Omental fat pad (tissue), 4 donors: Measurements from ENCODE around the gene TMED4. TPM values are rescaled to one million over a fixed set of nuclear protein-coding genes. Genes with fewer than 3 reads are reported as not detected.

ENCODE experiments used
- ATAC-seq: fragments of 150-250 bp; one replicate; pipeline ENCODE4 v1.9.1; 2016; ENCODE audit warnings: mild to moderate bottlenecking, moderate library complexity; ENCODE audit not compliant: low FRiP score
- DNase-seq: peaks from one replicate; pipeline ENCODE4 v3.0.0-alpha.2; 2019; ENCODE audit warnings: low spot score
- total RNA-seq, 4 donors: library from RNA; depleted of rRNA; stranded (reverse); fragments of >200 nt; gene quantifications; one replicate each; pipeline ENCODE4 v1.1.0, GENCODE V29; 2016
- TF ChIP-seq, protein P1 (sequence below), 3 donors: fragments of 450-650 bp; IDR thresholded peaks; one replicate each; pipeline ENCODE4 v1.5.1; 2016 to 2017; ENCODE audit warnings: antibody characterized with exemption in 3 of 3, mild to moderate bottlenecking in 3 of 3, moderate library complexity in 2 of 3

The TMED4 gene
- total RNA-seq, 4 donors from 2014 or later, result 105 to 140 (median 124) TPM

DNA sequence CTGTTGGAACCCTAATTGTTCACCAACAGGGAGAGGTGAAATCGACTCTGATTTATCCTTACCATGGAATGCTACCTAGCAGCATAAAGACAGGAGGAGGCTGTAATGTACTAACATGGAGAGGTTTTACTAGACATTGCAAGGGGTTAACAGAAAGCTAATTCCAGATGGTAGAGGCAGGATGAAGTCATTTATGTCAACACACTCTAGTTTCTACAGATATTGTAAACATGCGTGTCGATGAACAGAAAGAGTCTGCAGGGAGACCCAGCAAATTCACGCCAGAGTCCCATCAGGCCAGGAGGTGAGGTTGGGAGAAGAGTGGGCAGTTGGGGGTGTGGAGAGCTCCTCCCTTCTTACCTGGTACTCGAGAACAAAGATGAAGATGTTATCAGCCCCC is 47.9 kb downstream of the TMED4 start:
- DNase-seq (no peak), ATAC-seq (no peak)
- TF ChIP-seq, protein P1, sequence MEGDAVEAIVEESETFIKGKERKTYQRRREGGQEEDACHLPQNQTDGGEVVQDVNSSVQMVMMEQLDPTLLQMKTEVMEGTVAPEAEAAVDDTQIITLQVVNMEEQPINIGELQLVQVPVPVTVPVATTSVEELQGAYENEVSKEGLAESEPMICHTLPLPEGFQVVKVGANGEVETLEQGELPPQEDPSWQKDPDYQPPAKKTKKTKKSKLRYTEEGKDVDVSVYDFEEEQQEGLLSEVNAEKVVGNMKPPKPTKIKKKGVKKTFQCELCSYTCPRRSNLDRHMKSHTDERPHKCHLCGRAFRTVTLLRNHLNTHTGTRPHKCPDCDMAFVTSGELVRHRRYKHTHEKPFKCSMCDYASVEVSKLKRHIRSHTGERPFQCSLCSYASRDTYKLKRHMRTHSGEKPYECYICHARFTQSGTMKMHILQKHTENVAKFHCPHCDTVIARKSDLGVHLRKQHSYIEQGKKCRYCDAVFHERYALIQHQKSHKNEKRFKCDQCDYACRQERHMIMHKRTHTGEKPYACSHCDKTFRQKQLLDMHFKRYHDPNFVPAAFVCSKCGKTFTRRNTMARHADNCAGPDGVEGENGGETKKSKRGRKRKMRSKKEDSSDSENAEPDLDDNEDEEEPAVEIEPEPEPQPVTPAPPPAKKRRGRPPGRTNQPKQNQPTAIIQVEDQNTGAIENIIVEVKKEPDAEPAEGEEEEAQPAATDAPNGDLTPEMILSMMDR (IDR thresholded peaks at IDR 0.05), result no peak

DNA sequence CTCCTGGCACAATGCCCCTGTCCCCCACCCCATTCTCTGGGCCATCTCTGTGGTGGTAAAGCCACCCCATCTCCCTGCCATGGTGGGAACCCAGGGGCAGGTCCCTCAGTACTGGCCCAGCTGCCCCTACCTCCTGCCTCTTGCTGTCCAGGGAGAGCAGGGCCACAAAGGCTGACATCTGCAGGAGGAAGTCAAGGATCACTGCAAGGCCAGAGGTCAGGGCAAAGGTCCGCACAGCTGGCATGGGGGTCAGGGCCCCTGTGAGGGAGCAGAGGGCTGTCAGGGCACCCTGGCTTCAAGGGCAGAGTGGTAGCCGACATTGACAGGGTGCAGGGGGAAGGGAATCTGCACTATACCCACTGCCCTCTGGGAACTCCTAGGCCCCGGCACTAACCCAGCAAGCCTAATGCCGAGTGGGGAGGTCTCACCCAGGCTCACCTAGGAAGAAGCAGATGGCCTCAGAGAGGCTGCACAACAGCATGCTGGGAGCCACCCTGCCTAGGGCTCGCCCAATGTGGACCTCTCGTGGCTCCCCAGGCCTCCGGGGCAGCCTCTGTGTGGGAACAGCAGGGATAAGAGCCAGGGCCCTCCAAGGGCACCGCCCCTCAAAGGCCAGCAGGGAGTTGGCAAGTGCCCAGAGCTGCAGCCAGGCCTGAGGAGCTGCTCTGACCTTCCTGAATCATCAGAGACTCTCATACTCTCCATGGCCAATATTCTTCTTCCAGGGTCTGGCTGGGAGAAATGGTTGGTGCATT is 48.6 kb downstream of the TMED4 start:
- TF ChIP-seq, protein P1 (IDR thresholded peaks at IDR 0.05), result no peak
- DNase-seq (no peak), ATAC-seq (no peak)

DNA sequence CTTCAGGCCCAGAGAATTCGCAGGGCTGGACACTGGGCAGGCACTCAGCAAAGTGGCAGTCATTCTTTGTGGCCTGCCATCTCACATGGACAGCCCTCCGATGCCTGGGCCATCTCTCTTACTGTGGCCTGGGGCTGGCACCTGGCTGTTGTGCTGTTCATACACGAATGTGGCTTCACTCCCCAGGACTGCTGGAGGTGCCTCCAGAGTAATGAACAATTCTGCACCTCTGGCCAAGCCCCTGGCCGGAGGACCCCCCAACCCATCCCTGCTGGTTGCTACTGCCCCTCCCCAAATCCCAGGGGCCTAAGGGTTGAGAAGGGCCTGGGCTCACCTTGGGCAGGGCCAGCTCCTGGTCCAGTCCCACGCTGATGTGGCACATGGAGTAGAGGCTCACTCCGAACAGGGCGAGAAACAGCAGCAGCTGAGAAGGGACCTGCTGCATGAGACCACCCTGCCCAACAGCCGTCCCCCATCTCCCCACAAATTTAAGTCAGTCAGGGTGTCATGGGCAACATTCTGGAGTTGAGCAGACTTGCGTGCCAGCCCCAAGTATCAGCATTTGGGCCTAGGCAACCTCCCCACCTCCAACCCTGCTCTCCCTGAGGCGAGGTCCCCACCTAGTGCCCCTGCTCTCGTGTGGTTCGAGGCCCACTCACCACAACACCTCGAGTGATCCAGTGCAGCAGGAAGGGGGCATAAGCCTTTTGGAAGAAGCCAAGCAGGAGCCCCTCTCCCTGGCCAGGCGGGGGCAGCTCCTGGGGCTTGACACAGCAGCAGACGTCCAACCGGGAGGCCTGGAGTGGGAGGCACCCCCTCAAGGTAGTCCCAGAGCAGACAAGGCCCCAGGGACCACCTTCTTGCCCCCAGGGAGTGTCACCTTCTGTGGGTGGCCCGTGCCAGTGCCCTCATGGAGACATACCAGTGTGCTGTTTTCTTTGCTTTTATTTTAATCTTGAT is 50.3 kb downstream of the TMED4 start:
- DNase-seq, result no peak
- no peak for ATAC-seq
- TF ChIP-seq, protein P1 (IDR thresholded peaks at IDR 0.05), result no peak

GRCh38 chr7:44530990-44531389 is 51.0 kb downstream of the TMED4 start:
- TF ChIP-seq, protein P1 (IDR thresholded peaks at IDR 0.05), result no peak
- DNase-seq (no peak), ATAC-seq (no peak)

Other genes starting within 250 kb of the TMED4 start
- gene NUDCD3, start 91.6 kb downstream of the TMED4 start, total RNA-seq, result 10 to 100 TPM; 49.3 to 57.2 (median 56.3) TPM
- under 1 TPM; 0.24 to 0.65 (median 0.28) TPM for gene NPC1L1, start 40.9 kb downstream of the TMED4 start, total RNA-seq
- gene DDX56, start 8.3 kb downstream of the TMED4 start, total RNA-seq, result 100 to 1,000 TPM in 1 of 4 donors, 10 to 100 TPM in 3; 43.0 to 104 (median 50.3) TPM
- 10 to 100 TPM; 75.4 to 91.0 (median 82.0) TPM for gene OGDH, start 24.4 kb upstream of the TMED4 start, total RNA-seq
- gene ZMIZ2, start 166.6 kb upstream of the TMED4 start, total RNA-seq, result 10 to 100 TPM; 13.5 to 26.3 (median 15.3) TPM
- gene PPIA, start 214.4 kb upstream of the TMED4 start, total RNA-seq, result 1,000 to 10,000 TPM; 1,060 to 1,801 (median 1,521) TPM